HepG2 (cell line): Measurements from ENCODE around the gene HNRNPC. TPM values are rescaled to one million over a fixed set of nuclear protein-coding genes. Genes with fewer than 3 reads are reported as not detected.
A peak's percentile ranks its signal among the peaks of the same experiment; 100 is the strongest.

Source experiments
- ATAC-seq: fragments of 200-7000 bp; cut with Tn5 transposase; 3 replicates; pipeline ENCODE4 v1.9.1; 2020; ENCODE audit warnings: mild to moderate bottlenecking, moderate library complexity
- BruUV-seq: library from RNA; stranded (reverse); fragments of 400-500 nt; replicated peaks from 2 replicates; lab custom pipeline; 2021; lab: Mats Ljungman, UMichigan
- CTCF ChIA-PET: fragments of 300-600 bp; formaldehyde crosslinking; extraction: SDS; loops from one replicate; lab custom pipeline; 2021; ENCODE audit warnings: low total read pairs, inconsistent platforms, low intra/inter-chr PET ratio; lab: Yijun Ruan, JAX
- POLR2A ChIA-PET: fragments of 350-600 bp; sonication (Branson Sonifier 250); formaldehyde crosslinking; loops from one replicate; lab custom pipeline; 2020; ENCODE audit warnings: antibody characterized with exemption, inconsistent platforms; lab: Yijun Ruan, JAX
- DNase-seq: peaks from one replicate; pipeline ENCODE4 v3.0.0-alpha.2; 2015; ENCODE audit warnings: low spot score
- FAIRE-seq: peaks from 3 replicates; lab custom pipeline; 2011; peaks lifted over from hg19 to GRCh38; lab: Jason Lieb, UNC
- H2AFZ ChIP-seq: one replicate; pipeline ENCODE4 v1.6.1; 2011; ENCODE audit warnings: low read length, inconsistent platforms
- H3K27ac ChIP-seq: fragments of 300-600 bp; 3 replicates; pipeline ENCODE4 v1.8.0; 2011; ENCODE audit warnings: mixed run types, mild to moderate bottlenecking, mixed read lengths, low read length, inconsistent platforms; ENCODE audit not compliant: insufficient read depth; ENCODE audit errors: extremely low read length
- H3K27me3 ChIP-seq, 2 experiments: fragments of 200-600 bp in 1 of 2; 2 replicates in 1 of 2; 3 replicates in 1 of 2; pipeline versions ENCODE4 v1.6.0 to v1.8.0; 2011; ENCODE audit warnings: low read length in 2 of 2, mild to moderate bottlenecking in 2 of 2, moderate library complexity in 2 of 2, inconsistent platforms in 1 of 2; ENCODE audit not compliant: insufficient read depth in 2 of 2, control insufficient read depth in 1 of 2
- H3K36me3 ChIP-seq, 2 experiments: fragments of 200-600 bp in 1 of 2; replicated peaks in 1 of 2; 2 replicates in 1 of 2; 3 replicates in 1 of 2; pipeline versions ENCODE4 v1.5.1 to v1.8.0; 2011; ENCODE audit warnings: low read length in 2 of 2, inconsistent platforms in 1 of 2; ENCODE audit not compliant: insufficient read depth in 2 of 2, control insufficient read depth in 1 of 2
- H3K4me1 ChIP-seq: 2 replicates; pipeline ENCODE4 v1.5.1; 2012; ENCODE audit warnings: low read length, inconsistent platforms; ENCODE audit not compliant: insufficient read depth
- H3K4me2 ChIP-seq: 2 replicates; pipeline ENCODE4 v1.6.0; 2011; ENCODE audit warnings: low read depth, low read length, inconsistent platforms
- H3K4me3 ChIP-seq, 3 experiments: fragments of 200-600 bp in 1 of 3; sonication (generic), shearing (Covaris generic) in 1 of 3; replicated peaks in 1 of 3; 2 replicates each; pipeline ENCODE4 v1.5.1; 2011 to 2016; ENCODE audit warnings: low read length in 3 of 3, inconsistent platforms in 2 of 3, low read depth in 2 of 3, mild to moderate bottlenecking in 2 of 3, control low read depth in 1 of 3, mixed read lengths in 1 of 3; ENCODE audit not compliant: insufficient read depth in 1 of 3
- H3K79me2 ChIP-seq: one replicate; pipeline ENCODE4 v1.6.1; 2011; ENCODE audit warnings: low read length, inconsistent platforms; ENCODE audit not compliant: insufficient read depth
- H3K9ac ChIP-seq: 2 replicates; pipeline ENCODE4 v1.6.0; 2011; ENCODE audit warnings: mild to moderate bottlenecking, low read depth, low read length, inconsistent platforms; ENCODE audit not compliant: insufficient read depth
- H3K9me3 ChIP-seq: 2 replicates; pipeline ENCODE4 v1.5.1; 2012; ENCODE audit warnings: mild to moderate bottlenecking, low read length
- H4K20me1 ChIP-seq: 2 replicates; pipeline ENCODE4 v1.6.0; 2011; ENCODE audit warnings: inconsistent platforms, mild to moderate bottlenecking, low read length, moderate library complexity; ENCODE audit not compliant: insufficient read depth
- EEA1 ChIP-seq: sonication (generic); formaldehyde crosslinking; IDR thresholded peaks from 2 replicates; pipeline ENCODE4 v1.5.1; 2020; ENCODE audit warnings: mild to moderate bottlenecking, missing genetic modification reagents, borderline replicate concordance
- HOXA3 ChIP-seq: sonication (generic); formaldehyde crosslinking; IDR thresholded peaks from 2 replicates; pipeline ENCODE4 v1.5.0; 2020; ENCODE audit warnings: missing genetic modification reagents
- KDM5B ChIP-seq: sonication (generic); formaldehyde crosslinking; IDR thresholded peaks from 2 replicates; pipeline ENCODE4 v1.4.0; 2020; ENCODE audit warnings: missing genetic modification reagents, mild to moderate bottlenecking, borderline replicate concordance
- MIER3 ChIP-seq: IDR thresholded peaks from 2 replicates; pipeline ENCODE4 v1.6.1; 2016; ENCODE audit warnings: missing compliant biosample characterization, borderline replicate concordance
- RAD51 ChIP-seq: fragments of 450-650 bp; IDR thresholded peaks from 2 replicates; pipeline ENCODE4 v1.6.1; 2016; ENCODE audit warnings: borderline replicate concordance
- TCF12 ChIP-seq, 2 experiments: fragments of 450-650 bp in 1 of 2; sonication (generic) in 1 of 2; formaldehyde crosslinking in 1 of 2; IDR thresholded peaks; 2 replicates each; pipeline versions ENCODE4 v1.6.1 to v1.8.0; 2017 to 2022; ENCODE audit warnings: antibody characterized with exemption in 1 of 2, mild to moderate bottlenecking in 1 of 2, missing genetic modification reagents in 1 of 2, moderate library complexity in 1 of 2
- TSC22D2 ChIP-seq: sonication (generic); formaldehyde crosslinking; IDR thresholded peaks from 2 replicates; pipeline ENCODE4 v1.5.1; 2020; ENCODE audit warnings: missing genetic modification reagents, mild to moderate bottlenecking, borderline replicate concordance
- WIZ ChIP-seq: sonication (generic); formaldehyde crosslinking; IDR thresholded peaks from 2 replicates; pipeline ENCODE4 v1.5.1; 2020; ENCODE audit warnings: mild to moderate bottlenecking, missing genetic modification reagents
- ZBTB3 ChIP-seq: sonication (generic); formaldehyde crosslinking; IDR thresholded peaks from 2 replicates; pipeline ENCODE4 v1.4.0; 2020; ENCODE audit warnings: low read depth, mild to moderate bottlenecking, moderate library complexity, missing genetic modification reagents, borderline replicate concordance
- ZC3H4 ChIP-seq: sonication (generic); formaldehyde crosslinking; IDR thresholded peaks from 2 replicates; pipeline ENCODE4 v1.4.0; 2020; ENCODE audit warnings: missing genetic modification reagents, borderline replicate concordance
- ZFP36L1 ChIP-seq: sonication (generic); formaldehyde crosslinking; IDR thresholded peaks from 2 replicates; pipeline ENCODE4 v1.8.0; 2022; ENCODE audit warnings: mild to moderate bottlenecking, missing genetic modification reagents, moderate library complexity
- ZNF20 ChIP-seq: sonication (generic); formaldehyde crosslinking; IDR thresholded peaks from 2 replicates; pipeline ENCODE4 v1.4.0; 2020; ENCODE audit warnings: mild to moderate bottlenecking, moderate library complexity, missing genetic modification reagents
- ZNF598 ChIP-seq: sonication (generic); formaldehyde crosslinking; IDR thresholded peaks from 2 replicates; pipeline ENCODE4 v1.5.1; 2020; ENCODE audit warnings: mild to moderate bottlenecking, missing genetic modification reagents, borderline replicate concordance
- ZNF776 ChIP-seq: sonication (generic); formaldehyde crosslinking; IDR thresholded peaks from 2 replicates; pipeline ENCODE4 v1.4.0; 2020; ENCODE audit warnings: mild to moderate bottlenecking, missing genetic modification reagents
- ZNF790 ChIP-seq: sonication (generic); formaldehyde crosslinking; IDR thresholded peaks from 2 replicates; pipeline ENCODE4 v1.8.0; 2022; ENCODE audit warnings: missing genetic modification reagents, mild to moderate bottlenecking, borderline replicate concordance
- WGBS: methylation state at CpG from one replicate; pipeline ENCODE4 v1.1.6; 2017; ENCODE audit warnings: low lambda C conversion rate; 5-methylcytosine and 5-hydroxymethylcytosine counted together
- in situ Hi-C: cut with HindIII; loops from 2 replicates; pipeline ENCODE4 v1.10.0; 2017; ENCODE audit warnings: low pct_unique_long_range_greater_than_20kb; ENCODE audit not compliant: extremely low pct_ligation_motif_present
- intact Hi-C: fragments of 100-400 bp; cut with micrococcal nuclease; formaldehyde crosslinking; loops from one replicate; pipeline ENCODE4 v1.10.0; 2022; ENCODE audit not compliant: unreplicated experiment
- polyA plus RNA-seq, 8 experiments: library from polyadenylated mRNA; depleted of rRNA in 3 of 8; stranded (reverse) in 7 of 8; unstranded in 1 of 8; fragments of >200 nt; fragmentation: Illumina TruSeq in 4 of 8; extraction: Trizol in 4 of 8; gene quantifications; 2 replicates each; pipeline versions ENCODE4 v1.2.1 to v1.2.3, GENCODE V29; 2011 to 2016; ENCODE audit warnings: low read depth in 4 of 8, missing spikeins in 1 of 8, mixed read lengths in 1 of 8; ENCODE audit not compliant: insufficient read depth in 1 of 8
- total RNA-seq, 5 experiments: library from RNA; depleted of rRNA; stranded (reverse); fragments of >200 nt; fragmentation: Illumina TruSeq; extraction: Trizol; gene quantifications; 2 replicates each; pipeline ENCODE4 v1.2.3, GENCODE V29; 2016; ENCODE audit warnings: low read depth in 1 of 5
- TF ChIP-seq, protein P1 (sequence below): sonication (generic); formaldehyde crosslinking; IDR thresholded peaks from 2 replicates; pipeline ENCODE4 v1.5.0; 2020; ENCODE audit warnings: mild to moderate bottlenecking, missing genetic modification reagents
- TF ChIP-seq, protein P2 (sequence below): sonication (generic); formaldehyde crosslinking; IDR thresholded peaks from 2 replicates; pipeline ENCODE4 v1.5.1; 2020; ENCODE audit warnings: mild to moderate bottlenecking, missing genetic modification reagents, moderate library complexity
- TF ChIP-seq, protein P3 (sequence below): IDR thresholded peaks from 2 replicates; pipeline ENCODE4 v1.6.1; 2016; ENCODE audit warnings: missing genetic modification reagents, missing compliant biosample characterization
- TF ChIP-seq, protein P4 (sequence below): sonication (generic); formaldehyde crosslinking; conservative IDR thresholded peaks from 2 replicates; pipeline ENCODE4 v1.5.0; 2020; ENCODE audit warnings: missing genetic modification reagents

The HNRNPC gene
- total and polyA plus RNA-seq, 2 of the 13 experiments (the other 11 are each of a cell fraction or from before 2014, with no cell fraction given), result 628 to 1,099 TPM

DNA sequence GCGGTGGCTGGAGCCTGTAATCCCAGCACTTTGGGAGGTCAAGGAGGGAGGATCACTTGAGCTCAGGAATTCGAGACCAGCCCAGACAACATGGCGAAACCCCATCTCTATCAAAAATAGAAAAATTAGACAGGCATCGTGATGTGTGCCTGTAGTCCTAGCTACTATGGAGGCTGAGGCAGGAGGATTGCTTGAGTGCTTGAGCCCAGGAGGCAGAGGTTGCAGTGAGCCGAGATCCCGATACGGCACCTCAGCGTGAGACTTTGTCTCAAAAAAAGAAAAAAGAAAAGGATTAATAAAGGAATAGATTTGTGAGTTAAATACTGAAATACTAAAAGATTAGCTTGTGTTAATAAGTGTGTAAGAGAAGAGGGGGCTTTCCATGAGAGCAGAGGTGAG is 40.0 kb upstream of the HNRNPC start:
- Histone ChIP-seq H3K4me1 (peaks cover 43% of the 10 kb centered on the region), H3K9me3 (no peaks in the 10 kb centered on the region), H3K4me2 (peak overlapping the region; percentile 94), H3K4me3 (peak overlapping the region in 2 of 3 experiments; percentile 15 to 70; a peak in 3 of 6 replicates), H4K20me1 (no peaks in the 10 kb centered on the region), H3K36me3 (no peaks in the 10 kb centered on the region), H3K27ac (peak overlapping the region; percentile 88), H3K27me3 (no peaks in the 10 kb centered on the region; a peak in 1 of 5 replicates), H2AFZ (peak overlapping the region; percentile 33), H3K9ac (peak overlapping the region; percentile 58), H3K79me2 (no peaks in the 10 kb centered on the region)
- no peak for FAIRE-seq
- in situ Hi-C loops, result no loop called here
- intact Hi-C loops, result loop anchor here (2.0 kb wide), 1 partner anchor 40 kb away; the partner anchor contains the start of gene HNRNPC
- BruUV-seq, result TSS peak; percentile 88
- ChIA-PET POLR2A (interaction anchor here (0.8 to 2.8 kb wide), 14 partner anchors 11 to 202 kb away, joined by 3 to 11 read pairs (median 4); partner anchors contain the start of genes CHD8 and METTL3), CTCF (no interaction called here)
- 91% methylated on average over 8 of the region's 8 CpGs for WGBS
- DNase-seq, result no peak
- ATAC-seq, result no peak
- TF ChIP-seq ZBTB3 (peak; percentile 20; the same call in 1 of the 2 replicates), ZNF20 (CRISPR knock-in tag) (peak; percentile 52; the same call in 1 of the 2 replicates), RAD51 (no peak), KDM5B (0 out of 2 replicates have a peak, but pooled peaks have one; percentile 22), WIZ (CRISPR knock-in tag) (no peak), EEA1 (no peak), ZFP36L1 (CRISPR knock-in tag) (0 out of 2 replicates have a peak, but pooled peaks have one; percentile 29), TSC22D2 (CRISPR knock-in tag) (0 out of 2 replicates have a peak, but pooled peaks have one; percentile 35), ZC3H4 (CRISPR knock-in tag) (0 out of 2 replicates have a peak, but pooled peaks have one; percentile 25), ZNF790 (no peak), ZNF776 (CRISPR knock-in tag) (no peak), MIER3 (CRISPR knock-in tag) (0 out of 2 replicates have a peak, but pooled peaks have one; percentile 7), TCF12 (IDR thresholded peaks at IDR 0.05) (no peak), TCF12 (CRISPR knock-in tag; IDR thresholded peaks at IDR 0.05) (0 out of 2 replicates have a peak, but pooled peaks have one; percentile 40), ZNF598 (CRISPR knock-in tag) (0 out of 2 replicates have a peak, but pooled peaks have one; percentile 11), HOXA3 (CRISPR knock-in tag) (no peak)
- TF ChIP-seq, protein P1, sequence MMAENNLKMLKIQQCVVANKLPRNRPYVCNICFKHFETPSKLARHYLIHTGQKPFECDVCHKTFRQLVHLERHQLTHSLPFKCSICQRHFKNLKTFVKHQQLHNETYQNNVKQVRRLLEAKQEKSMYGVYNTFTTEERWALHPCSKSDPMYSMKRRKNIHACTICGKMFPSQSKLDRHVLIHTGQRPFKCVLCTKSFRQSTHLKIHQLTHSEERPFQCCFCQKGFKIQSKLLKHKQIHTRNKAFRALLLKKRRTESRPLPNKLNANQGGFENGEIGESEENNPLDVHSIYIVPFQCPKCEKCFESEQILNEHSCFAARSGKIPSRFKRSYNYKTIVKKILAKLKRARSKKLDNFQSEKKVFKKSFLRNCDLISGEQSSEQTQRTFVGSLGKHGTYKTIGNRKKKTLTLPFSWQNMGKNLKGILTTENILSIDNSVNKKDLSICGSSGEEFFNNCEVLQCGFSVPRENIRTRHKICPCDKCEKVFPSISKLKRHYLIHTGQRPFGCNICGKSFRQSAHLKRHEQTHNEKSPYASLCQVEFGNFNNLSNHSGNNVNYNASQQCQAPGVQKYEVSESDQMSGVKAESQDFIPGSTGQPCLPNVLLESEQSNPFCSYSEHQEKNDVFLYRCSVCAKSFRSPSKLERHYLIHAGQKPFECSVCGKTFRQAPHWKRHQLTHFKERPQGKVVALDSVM, result peak; percentile 95
- TF ChIP-seq, protein P2, sequence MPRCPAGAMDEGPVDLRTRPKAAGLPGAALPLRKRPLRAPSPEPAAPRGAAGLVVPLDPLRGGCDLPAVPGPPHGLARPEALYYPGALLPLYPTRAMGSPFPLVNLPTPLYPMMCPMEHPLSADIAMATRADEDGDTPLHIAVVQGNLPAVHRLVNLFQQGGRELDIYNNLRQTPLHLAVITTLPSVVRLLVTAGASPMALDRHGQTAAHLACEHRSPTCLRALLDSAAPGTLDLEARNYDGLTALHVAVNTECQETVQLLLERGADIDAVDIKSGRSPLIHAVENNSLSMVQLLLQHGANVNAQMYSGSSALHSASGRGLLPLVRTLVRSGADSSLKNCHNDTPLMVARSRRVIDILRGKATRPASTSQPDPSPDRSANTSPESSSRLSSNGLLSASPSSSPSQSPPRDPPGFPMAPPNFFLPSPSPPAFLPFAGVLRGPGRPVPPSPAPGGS (CRISPR knock-in tag), result 0 out of 2 replicates have a peak, but pooled peaks have one; percentile 16
- TF ChIP-seq, protein P3, sequence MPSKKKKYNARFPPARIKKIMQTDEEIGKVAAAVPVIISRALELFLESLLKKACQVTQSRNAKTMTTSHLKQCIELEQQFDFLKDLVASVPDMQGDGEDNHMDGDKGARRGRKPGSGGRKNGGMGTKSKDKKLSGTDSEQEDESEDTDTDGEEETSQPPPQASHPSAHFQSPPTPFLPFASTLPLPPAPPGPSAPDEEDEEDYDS (CRISPR knock-in tag), result no peak
- TF ChIP-seq, protein P4, sequence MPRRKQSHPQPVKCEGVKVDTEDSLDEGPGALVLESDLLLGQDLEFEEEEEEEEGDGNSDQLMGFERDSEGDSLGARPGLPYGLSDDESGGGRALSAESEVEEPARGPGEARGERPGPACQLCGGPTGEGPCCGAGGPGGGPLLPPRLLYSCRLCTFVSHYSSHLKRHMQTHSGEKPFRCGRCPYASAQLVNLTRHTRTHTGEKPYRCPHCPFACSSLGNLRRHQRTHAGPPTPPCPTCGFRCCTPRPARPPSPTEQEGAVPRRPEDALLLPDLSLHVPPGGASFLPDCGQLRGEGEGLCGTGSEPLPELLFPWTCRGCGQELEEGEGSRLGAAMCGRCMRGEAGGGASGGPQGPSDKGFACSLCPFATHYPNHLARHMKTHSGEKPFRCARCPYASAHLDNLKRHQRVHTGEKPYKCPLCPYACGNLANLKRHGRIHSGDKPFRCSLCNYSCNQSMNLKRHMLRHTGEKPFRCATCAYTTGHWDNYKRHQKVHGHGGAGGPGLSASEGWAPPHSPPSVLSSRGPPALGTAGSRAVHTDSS (CRISPR knock-in tag), result no peak
